ENCODE data around the gene PPARA.

PPARA gene

DNA sequence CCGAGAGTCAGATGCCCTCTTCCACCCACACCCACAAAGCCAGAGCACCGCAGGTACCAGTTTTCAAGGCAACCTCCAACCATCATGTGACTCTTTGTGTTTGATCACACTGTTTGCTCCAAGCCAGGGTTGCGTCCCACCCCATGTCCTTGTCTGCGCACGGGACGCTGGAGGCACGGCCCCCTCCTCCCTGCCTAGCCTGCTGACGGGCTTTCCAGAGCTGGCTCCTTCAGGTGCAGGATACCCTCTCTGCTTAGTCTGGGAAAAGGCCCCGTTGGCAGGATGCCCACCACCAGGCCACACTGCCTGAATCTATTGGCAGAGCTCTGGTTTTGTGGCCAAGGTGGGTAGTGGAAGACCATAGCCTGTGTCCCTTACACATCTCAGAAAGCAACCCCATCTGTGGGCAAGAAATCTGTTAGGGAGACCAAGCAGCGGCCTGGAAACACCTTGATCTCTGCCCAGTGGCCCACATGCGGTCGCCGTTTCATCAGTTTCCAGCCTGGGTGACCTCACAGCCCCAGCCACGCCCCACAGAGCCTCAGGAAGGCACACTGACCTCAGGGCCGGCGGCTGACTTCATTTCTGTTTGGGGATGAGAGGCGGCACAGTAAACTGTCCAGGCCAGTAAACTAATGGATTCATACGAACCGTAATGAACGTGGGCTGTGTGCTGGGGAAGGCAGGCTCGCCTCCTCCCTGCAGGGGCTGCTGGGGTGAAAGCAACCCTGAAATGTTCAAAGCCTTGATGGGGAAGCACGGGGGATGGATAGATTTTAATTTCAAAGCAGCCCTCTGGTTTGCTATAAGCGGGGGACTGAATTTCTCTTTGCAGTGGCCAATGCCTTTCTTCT, 73.9 kb downstream of the PPARA start:
- TF ChIP-seq, protein P1, sequence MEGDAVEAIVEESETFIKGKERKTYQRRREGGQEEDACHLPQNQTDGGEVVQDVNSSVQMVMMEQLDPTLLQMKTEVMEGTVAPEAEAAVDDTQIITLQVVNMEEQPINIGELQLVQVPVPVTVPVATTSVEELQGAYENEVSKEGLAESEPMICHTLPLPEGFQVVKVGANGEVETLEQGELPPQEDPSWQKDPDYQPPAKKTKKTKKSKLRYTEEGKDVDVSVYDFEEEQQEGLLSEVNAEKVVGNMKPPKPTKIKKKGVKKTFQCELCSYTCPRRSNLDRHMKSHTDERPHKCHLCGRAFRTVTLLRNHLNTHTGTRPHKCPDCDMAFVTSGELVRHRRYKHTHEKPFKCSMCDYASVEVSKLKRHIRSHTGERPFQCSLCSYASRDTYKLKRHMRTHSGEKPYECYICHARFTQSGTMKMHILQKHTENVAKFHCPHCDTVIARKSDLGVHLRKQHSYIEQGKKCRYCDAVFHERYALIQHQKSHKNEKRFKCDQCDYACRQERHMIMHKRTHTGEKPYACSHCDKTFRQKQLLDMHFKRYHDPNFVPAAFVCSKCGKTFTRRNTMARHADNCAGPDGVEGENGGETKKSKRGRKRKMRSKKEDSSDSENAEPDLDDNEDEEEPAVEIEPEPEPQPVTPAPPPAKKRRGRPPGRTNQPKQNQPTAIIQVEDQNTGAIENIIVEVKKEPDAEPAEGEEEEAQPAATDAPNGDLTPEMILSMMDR (IDR thresholded peaks at IDR 0.05; ENCODE audit: insufficient read depth, low read length, poor library complexity, severe bottlenecking) = no peak
- no peak overlapping the region for H3K4me3 ChIP-seq (replicated peaks; ENCODE audit: low read depth, low read length)
- H3K27me3 ChIP-seq (replicated peaks; ENCODE audit: control insufficient read depth, insufficient read depth, low read length) = no peaks in the 10 kb centered on the region
- no peak for DNase-seq (ENCODE audit: extremely low read depth, insufficient read length)
- peaks cover 2% of the 10 kb centered on the region; the same call in 1 of the 2 replicates for H3K36me3 ChIP-seq (ENCODE audit: control insufficient read depth, insufficient read depth, low read length)

DNA sequence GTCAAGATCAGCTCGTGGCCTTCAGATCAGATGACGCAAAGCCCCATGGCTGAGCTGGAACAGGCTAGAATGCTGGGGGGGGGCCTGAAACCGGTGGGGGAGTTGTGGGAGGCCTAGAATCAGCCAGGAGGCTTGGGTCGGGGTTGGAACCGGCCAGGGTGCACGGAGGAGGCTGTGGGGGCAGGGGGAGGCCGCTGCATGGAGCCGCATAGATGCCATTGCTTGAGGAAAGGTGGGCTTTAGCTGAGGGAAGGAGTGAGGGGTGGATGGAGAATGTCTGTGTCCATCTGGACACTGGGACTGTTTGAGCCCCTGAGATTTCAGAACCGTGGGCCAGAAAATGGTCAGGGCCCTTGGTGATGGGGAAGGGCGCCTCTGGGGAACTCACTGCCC, 74.6 kb downstream of the PPARA start:
- H3K27me3 ChIP-seq (replicated peaks; ENCODE audit: control insufficient read depth, insufficient read depth, low read length) = no peaks in the 10 kb centered on the region
- TF ChIP-seq, protein P1 (IDR thresholded peaks at IDR 0.05; ENCODE audit: insufficient read depth, low read length, poor library complexity, severe bottlenecking) = no peak
- no peak for DNase-seq (ENCODE audit: extremely low read depth, insufficient read length)
- peaks cover 2% of the 10 kb centered on the region; the same call in 1 of the 2 replicates for H3K36me3 ChIP-seq (ENCODE audit: control insufficient read depth, insufficient read depth, low read length)
- H3K4me3 ChIP-seq (replicated peaks; ENCODE audit: low read depth, low read length) = no peak overlapping the region

DNA sequence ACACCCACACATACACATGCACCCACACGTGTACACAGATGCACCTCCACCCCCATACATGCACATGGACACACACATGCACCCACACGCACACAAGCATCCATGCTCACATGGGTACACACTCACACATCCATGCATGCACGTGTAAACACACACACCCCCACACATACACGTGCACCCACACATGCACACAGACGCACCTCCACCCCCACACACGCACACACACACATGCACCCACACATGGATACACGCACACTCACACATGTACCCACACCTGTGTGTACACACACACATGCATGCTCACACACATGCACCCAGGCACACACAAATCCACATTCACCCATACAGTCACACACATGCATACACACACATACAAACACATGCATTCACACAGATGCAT, 75.3 kb downstream of the PPARA start:
- H3K36me3 ChIP-seq (ENCODE audit: control insufficient read depth, insufficient read depth, low read length) = peaks cover 2% of the 10 kb centered on the region; the same call in 1 of the 2 replicates
- DNase-seq (ENCODE audit: extremely low read depth, insufficient read length) = no peak
- no peak overlapping the region for H3K4me3 ChIP-seq (replicated peaks; ENCODE audit: low read depth, low read length)
- no peaks in the 10 kb centered on the region for H3K27me3 ChIP-seq (replicated peaks; ENCODE audit: control insufficient read depth, insufficient read depth, low read length)
- TF ChIP-seq, protein P1 (IDR thresholded peaks at IDR 0.05; ENCODE audit: insufficient read depth, low read length, poor library complexity, severe bottlenecking) = no peak

DNA sequence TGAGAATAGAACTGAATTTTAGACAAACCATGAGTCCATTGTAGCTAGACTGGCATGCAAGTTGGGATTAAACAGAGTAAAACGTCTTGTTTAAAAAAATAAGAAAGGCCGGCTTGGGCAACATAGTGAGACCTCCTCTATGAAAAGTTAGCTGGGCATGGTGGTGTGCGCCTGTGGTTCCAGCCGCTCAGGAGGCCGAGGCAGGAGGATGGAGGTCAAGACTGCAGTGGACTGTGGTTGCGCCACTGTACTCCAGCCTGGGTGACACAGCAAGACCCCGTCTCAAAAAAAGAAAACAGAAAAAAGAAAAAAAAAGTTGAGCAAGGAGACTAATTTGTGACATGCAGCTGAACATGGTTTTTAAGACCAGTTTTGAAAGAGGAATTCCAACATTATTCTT, 76.3 kb downstream of the PPARA start:
- TF ChIP-seq, protein P1 (IDR thresholded peaks at IDR 0.05; ENCODE audit: insufficient read depth, low read length, poor library complexity, severe bottlenecking) = no peak
- no peak for DNase-seq (ENCODE audit: extremely low read depth, insufficient read length)
- no peak overlapping the region for H3K4me3 ChIP-seq (replicated peaks; ENCODE audit: low read depth, low read length)
- no peaks in the 10 kb centered on the region for H3K27me3 ChIP-seq (replicated peaks; ENCODE audit: control insufficient read depth, insufficient read depth, low read length)
- H3K36me3 ChIP-seq (ENCODE audit: control insufficient read depth, insufficient read depth, low read length) = peaks cover 2% of the 10 kb centered on the region; the same call in 1 of the 2 replicates

DNA sequence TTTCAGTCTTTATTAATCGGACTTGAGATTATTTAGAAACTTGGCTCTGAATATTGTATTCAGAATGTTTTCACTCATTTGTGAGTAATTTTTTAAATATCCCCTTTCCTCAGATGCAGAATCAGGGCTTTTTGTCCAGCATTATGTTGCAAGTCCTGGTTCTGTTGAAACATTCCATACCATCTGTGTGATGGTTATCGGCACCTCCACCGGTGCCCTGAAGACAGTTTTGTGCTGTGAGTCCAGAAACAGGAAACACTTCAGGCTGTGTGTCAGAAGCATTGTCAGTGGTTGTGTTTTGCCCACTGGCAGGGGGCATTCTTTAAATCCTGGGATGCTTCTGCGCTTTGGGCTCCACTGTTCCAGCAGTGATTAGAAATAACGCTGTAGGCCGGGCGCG, 79.4 kb downstream of the PPARA start:
- TF ChIP-seq, protein P1 (IDR thresholded peaks at IDR 0.05; ENCODE audit: insufficient read depth, low read length, poor library complexity, severe bottlenecking) = no peak
- no peak for DNase-seq (ENCODE audit: extremely low read depth, insufficient read length)

More for the DNA sequence above, 79.4 kb downstream of the PPARA start:
- H3K27me3 ChIP-seq (replicated peaks; ENCODE audit: control insufficient read depth, insufficient read depth, low read length) = no peaks in the 10 kb centered on the region
- H3K4me3 ChIP-seq (replicated peaks; ENCODE audit: low read depth, low read length) = no peak overlapping the region
- peaks cover 2% of the 10 kb centered on the region; the same call in 1 of the 2 replicates for H3K36me3 ChIP-seq (ENCODE audit: control insufficient read depth, insufficient read depth, low read length)
